ENCODE results near the gene ADD3.

The ADD3 gene

GRCh38 chr10:110170142-110170971, 162.6 kb downstream of the ADD3 start:
- no peak overlapping the region for H3K4me3 ChIP-seq (replicated peaks in 1 of 2; ENCODE audit: low read depth in 2 of 2, low read length in 2 of 2)
- no peak for TF ChIP-seq CTCF (IDR thresholded peaks at IDR 0.05; ENCODE audit: low read depth, low read length)
- no peak for DNase-seq (ENCODE audit: low read depth in 2 of 2)

- no peak for TF ChIP-seq CTCF (IDR thresholded peaks at IDR 0.05; ENCODE audit: low read depth, low read length)
- no peak for DNase-seq (ENCODE audit: low read depth in 2 of 2)
- H3K4me3 ChIP-seq (replicated peaks in 1 of 2; ENCODE audit: low read depth in 2 of 2, low read length in 2 of 2): no peak overlapping the region
These were observed 163.2 kb downstream of the ADD3 start for GRCh38 chr10:110171032-110171431.

- TF ChIP-seq CTCF (IDR thresholded peaks at IDR 0.05; ENCODE audit: low read depth, low read length): no peak
- no peak overlapping the region for H3K4me3 ChIP-seq (replicated peaks in 1 of 2; ENCODE audit: low read depth in 2 of 2, low read length in 2 of 2)
These were observed 164.4 kb downstream of the ADD3 start for GRCh38 chr10:110172155-110172554.

GRCh38 chr10:110174201-110174600, 166.4 kb downstream of the ADD3 start:
- TF ChIP-seq CTCF (IDR thresholded peaks at IDR 0.05; ENCODE audit: low read depth, low read length): no peak
- H3K4me3 ChIP-seq (replicated peaks in 1 of 2; ENCODE audit: low read depth in 2 of 2, low read length in 2 of 2): no peak overlapping the region
- no peak for DNase-seq (ENCODE audit: low read depth in 2 of 2)

More at GRCh38 chr10:110172155-110172554, 164.4 kb downstream of the ADD3 start:
- DNase-seq (ENCODE audit: low read depth in 2 of 2): no peak

GRCh38 chr10:110174816-110175215, 167.0 kb downstream of the ADD3 start:
- no peak for DNase-seq (ENCODE audit: low read depth in 2 of 2)
- no peak overlapping the region for H3K4me3 ChIP-seq (replicated peaks in 1 of 2; ENCODE audit: low read depth in 2 of 2, low read length in 2 of 2)
- TF ChIP-seq CTCF (IDR thresholded peaks at IDR 0.05; ENCODE audit: low read depth, low read length): no peak

GRCh38 chr10:110175406-110175805, 167.6 kb downstream of the ADD3 start:
- no peak overlapping the region for H3K4me3 ChIP-seq (replicated peaks in 1 of 2; ENCODE audit: low read depth in 2 of 2, low read length in 2 of 2)
- DNase-seq (ENCODE audit: low read depth in 2 of 2): peak; percentile 39 to 41
- no peak for TF ChIP-seq CTCF (IDR thresholded peaks at IDR 0.05; ENCODE audit: low read depth, low read length)

All from cardiac fibroblast (primary cell).